IPS DF 6.9 (cell line): ENCODE data around the gene NTN3.

ENCODE experiments used
- DNase-seq: peaks from one replicate; pipeline ENCODE4 v3.0.0-alpha.2; 2013; ENCODE audit warnings: low read depth, low spot score
- H3K27ac ChIP-seq: one replicate; pipeline ENCODE4 v1.5.1; 2013; ENCODE audit warnings: low read length, control low read depth
- H3K27me3 ChIP-seq: 2 replicates; pipeline ENCODE4 v1.6.1; 2013; ENCODE audit warnings: mild to moderate bottlenecking, low read length; ENCODE audit not compliant: control insufficient read depth, insufficient read depth
- H3K36me3 ChIP-seq: 2 replicates; pipeline ENCODE4 v1.6.1; 2013; ENCODE audit warnings: low read length; ENCODE audit not compliant: control insufficient read depth, insufficient read depth
- H3K4me1 ChIP-seq: 2 replicates; pipeline ENCODE4 v1.6.1; 2013; ENCODE audit warnings: low read length; ENCODE audit not compliant: control insufficient read depth, insufficient read depth
- H3K4me3 ChIP-seq: 2 replicates; pipeline ENCODE4 v1.5.1; 2013; ENCODE audit warnings: mild to moderate bottlenecking, low read length
- H3K9me3 ChIP-seq: 2 replicates; pipeline ENCODE4 v1.6.1; 2013; ENCODE audit warnings: low read length, inconsistent platforms; ENCODE audit not compliant: control insufficient read depth, insufficient read depth
- WGBS: extraction: QIAGEN DNeasy Blood & Tissue Kit; methylation state at CpG from one replicate; pipeline ENCODE4 v1.1.7; 2013; ENCODE audit warnings: mixed read lengths, missing lambda C conversion rate; ENCODE audit not compliant: insufficient read length, insufficient coverage; 5-methylcytosine and 5-hydroxymethylcytosine counted together

The NTN3 gene

GRCh38 chr16:2466667-2467527 lies 4.2 kb upstream of the NTN3 start:
- no peak overlapping the region for H3K4me3 ChIP-seq
- H3K27ac ChIP-seq: no peak overlapping the region
- no CpG with 5 or more reads among the region's 29 CpGs for WGBS
- H3K36me3 ChIP-seq: peaks cover 6% of the 10 kb centered on the region
- H3K4me1 ChIP-seq: peaks cover 19% of the 10 kb centered on the region
- no peak for DNase-seq
- H3K9me3 ChIP-seq: no peaks in the 10 kb centered on the region
- peaks cover 12% of the 10 kb centered on the region for H3K27me3 ChIP-seq

- Histone ChIP-seq H3K9me3 (no peaks in the 10 kb centered on the region), H3K27me3 (peaks cover 13% of the 10 kb centered on the region), H3K27ac (no peak overlapping the region), H3K4me1 (peaks cover 19% of the 10 kb centered on the region), H3K36me3 (peaks cover 2% of the 10 kb centered on the region), H3K4me3 (peak overlapping the region; percentile 39; the same call in 1 of the 2 replicates)
- DNase-seq: no peak
- WGBS: no CpG with 5 or more reads among the region's 80 CpGs
Measured at GRCh38 chr16:2467528-2468232, 3.4 kb upstream of the NTN3 start.

GRCh38 chr16:2468233-2468724 lies 2.8 kb upstream of the NTN3 start:
- Histone ChIP-seq H3K36me3 (no peaks in the 10 kb centered on the region), H3K27ac (no peak overlapping the region), H3K4me3 (peak overlapping the region; percentile 39; the same call in 1 of the 2 replicates), H3K4me1 (peaks cover 21% of the 10 kb centered on the region), H3K9me3 (no peaks in the 10 kb centered on the region), H3K27me3 (peaks cover 16% of the 10 kb centered on the region)
- WGBS: no CpG with 5 or more reads among the region's 38 CpGs
- DNase-seq: no peak

- Histone ChIP-seq H3K4me1 (peaks cover 23% of the 10 kb centered on the region), H3K27me3 (peaks cover 17% of the 10 kb centered on the region), H3K9me3 (no peaks in the 10 kb centered on the region), H3K27ac (no peak overlapping the region), H3K4me3 (peak overlapping the region; percentile 39; the same call in 1 of the 2 replicates), H3K36me3 (no peaks in the 10 kb centered on the region)
- WGBS: no CpG with 5 or more reads among the region's 14 CpGs
- no peak for DNase-seq
Measured at GRCh38 chr16:2468725-2469398, 2.2 kb upstream of the NTN3 start.

- no peaks in the 10 kb centered on the region for H3K36me3 ChIP-seq
- H3K4me1 ChIP-seq: peaks cover 23% of the 10 kb centered on the region
- no CpG with 5 or more reads among the region's 16 CpGs for WGBS
- H3K27me3 ChIP-seq: peaks cover 17% of the 10 kb centered on the region
- H3K9me3 ChIP-seq: no peaks in the 10 kb centered on the region
- DNase-seq: no peak
- H3K4me3 ChIP-seq: no peak overlapping the region
- no peak overlapping the region for H3K27ac ChIP-seq
Measured at GRCh38 chr16:2469399-2470233, 1.5 kb upstream of the NTN3 start.

- DNase-seq: no peak
- no CpG with 5 or more reads among the region's 7 CpGs for WGBS
- H3K9me3 ChIP-seq: no peaks in the 10 kb centered on the region
- H3K4me3 ChIP-seq: no peak overlapping the region
- peaks cover 17% of the 10 kb centered on the region for H3K27me3 ChIP-seq
- no peaks in the 10 kb centered on the region for H3K36me3 ChIP-seq
- peaks cover 23% of the 10 kb centered on the region for H3K4me1 ChIP-seq
- H3K27ac ChIP-seq: no peak overlapping the region
Measured at GRCh38 chr16:2470234-2470601, 879 bp upstream of the NTN3 start.

- H3K9me3 ChIP-seq: no peaks in the 10 kb centered on the region
- peak overlapping the region; percentile 24; the same call in 1 of the 2 replicates for H3K4me3 ChIP-seq
- no peak for DNase-seq
- peaks cover 17% of the 10 kb centered on the region for H3K27me3 ChIP-seq
- no CpG with 5 or more reads among the region's 9 CpGs for WGBS
- H3K27ac ChIP-seq: no peak overlapping the region
- H3K36me3 ChIP-seq: no peaks in the 10 kb centered on the region
- peaks cover 23% of the 10 kb centered on the region for H3K4me1 ChIP-seq
Measured at GRCh38 chr16:2470603-2471015, 488 bp upstream of the NTN3 start.

- H3K27me3 ChIP-seq: peaks cover 17% of the 10 kb centered on the region
- peaks cover 23% of the 10 kb centered on the region for H3K4me1 ChIP-seq
- H3K36me3 ChIP-seq: no peaks in the 10 kb centered on the region
- peak overlapping the region; percentile 24; the same call in 1 of the 2 replicates for H3K4me3 ChIP-seq
- H3K9me3 ChIP-seq: no peaks in the 10 kb centered on the region
- no CpG with 5 or more reads among the region's 61 CpGs for WGBS
- H3K27ac ChIP-seq: no peak overlapping the region
- DNase-seq: no peak
Measured at GRCh38 chr16:2471653-2472487, 773 bp downstream of the NTN3 start.

- Histone ChIP-seq H3K36me3 (no peaks in the 10 kb centered on the region), H3K4me1 (peaks cover 20% of the 10 kb centered on the region), H3K4me3 (no peak overlapping the region), H3K27me3 (peaks cover 17% of the 10 kb centered on the region), H3K9me3 (no peaks in the 10 kb centered on the region), H3K27ac (no peak overlapping the region)
- DNase-seq: no peak
- WGBS: no CpG with 5 or more reads among the region's 27 CpGs
Measured at GRCh38 chr16:2472488-2472864, 1.4 kb downstream of the NTN3 start.
